Dermis microvascular lymphatic vessel endothelial cell (primary cell): ENCODE data around the gene PSG11. TPM values are rescaled to one million over a fixed set of nuclear protein-coding genes. Genes with fewer than 3 reads are reported as not detected.
A peak's percentile ranks its signal among the peaks of the same experiment; 100 is the strongest.
"Not testable (repeated sequence)": the region's sequence is repeated elsewhere in the genome, so short reads cannot be mapped to it uniquely, and the experiment has no call there.

ENCODE experiments used
- DNase-seq, 2 donors: peaks; one replicate each; pipeline versions ENCODE4 v3.0.0 to v3.0.0-alpha.2; 2010; ENCODE audit warnings: low read depth in 2 of 2
- total RNA-seq: library from RNA; depleted of rRNA; stranded (reverse); fragments of >200 nt; gene quantifications from 2 replicates; pipeline ENCODE4 v1.2.1, GENCODE V29; 2014

Gene PSG11
- 0.13 TPM in 2 replicates for total RNA-seq

GRCh38 chr19:43026369-43026768, at the start of gene PSG11:
PSG11 (minus strand) TSS chr19:43026469; CDS start chr19:43026372, 97 bp downstream.
- DNase-seq: not testable (repeated sequence)

- not testable (repeated sequence) for DNase-seq
Measured at GRCh38 chr19:43062418-43062817, 36.1 kb upstream of the PSG11 start.

GRCh38 chr19:43061326-43061725, 35.1 kb upstream of the PSG11 start:
- DNase-seq: not testable (repeated sequence)

GRCh38 chr19:43060254-43060653, 34.0 kb upstream of the PSG11 start:
- DNase-seq: not testable (repeated sequence)

GRCh38 chr19:43059482-43059881, 33.2 kb upstream of the PSG11 start:
- DNase-seq: not testable (repeated sequence)

GRCh38 chr19:43058440-43058839, 32.2 kb upstream of the PSG11 start:
- not testable (repeated sequence) for DNase-seq

GRCh38 chr19:43047966-43048365, 21.7 kb upstream of the PSG11 start:
- not testable (repeated sequence) for DNase-seq

GRCh38 chr19:43046578-43046977, 20.3 kb upstream of the PSG11 start:
- DNase-seq: not testable (repeated sequence)

GRCh38 chr19:43043492-43044180, 17.4 kb upstream of the PSG11 start:
- not testable (repeated sequence) for DNase-seq

- peak in 1 of 2 donors; percentile 33 for DNase-seq
Measured at GRCh38 chr19:43031645-43032044, 5.4 kb upstream of the PSG11 start.

- DNase-seq: no peak
Measured at GRCh38 chr19:43028866-43029265, 2.6 kb upstream of the PSG11 start.

GRCh38 chr19:43027985-43028384, 1.7 kb upstream of the PSG11 start:
- DNase-seq: peak in 1 of 2 donors; percentile 2

GRCh38 chr19:43027061-43027460, 792 bp upstream of the PSG11 start:
- DNase-seq: not testable (repeated sequence)

- peak in 1 of 2 donors; percentile 40 for DNase-seq
Measured at GRCh38 chr19:43022098-43022497, 4.2 kb downstream of the PSG11 start.

GRCh38 chr19:43021629-43022028, 4.6 kb downstream of the PSG11 start:
- peak in 1 of 2 donors; percentile 43 for DNase-seq

GRCh38 chr19:43019588-43019987, 6.7 kb downstream of the PSG11 start:
- peak in 1 of 2 donors; percentile 10 for DNase-seq

GRCh38 chr19:43005841-43006240, 20.4 kb downstream of the PSG11 start:
- not testable (repeated sequence) for DNase-seq

- not testable (repeated sequence) for DNase-seq
Measured at GRCh38 chr19:43004846-43005245, 21.4 kb downstream of the PSG11 start.

- not testable (repeated sequence) for DNase-seq
Measured at GRCh38 chr19:43003634-43004033, 22.6 kb downstream of the PSG11 start.

- DNase-seq: not testable (repeated sequence)
Measured at GRCh38 chr19:43002948-43003347, 23.3 kb downstream of the PSG11 start.

- not testable (repeated sequence) for DNase-seq
Measured at GRCh38 chr19:42996161-42996560, 30.1 kb downstream of the PSG11 start.

- not testable (repeated sequence) for DNase-seq
Measured at GRCh38 chr19:42992029-42992604, 34.2 kb downstream of the PSG11 start.

- no peak for DNase-seq
Measured at GRCh38 chr19:42989851-42990250, 36.4 kb downstream of the PSG11 start.
